Endothelial cell (in vitro differentiated cells): ENCODE results near the gene DHRS11. TPM values are rescaled to one million over a fixed set of nuclear protein-coding genes. Genes with fewer than 3 reads are reported as not detected.

Source experiments
- DNase-seq: peaks from one replicate; pipeline ENCODE4 v3.0.0; 2021; ENCODE audit warnings: low spot score
- H3K27ac Mint-ChIP-seq: one replicate; pipeline ENCODE4 v1.8.0; 2021; ENCODE audit warnings: mixed read lengths, inconsistent platforms; ENCODE audit not compliant: unreplicated experiment
- H3K27me3 Mint-ChIP-seq: one replicate; pipeline ENCODE4 v1.8.0; 2021; ENCODE audit warnings: mild to moderate bottlenecking, moderate library complexity, mixed read lengths, inconsistent platforms; ENCODE audit not compliant: unreplicated experiment
- H3K36me3 Mint-ChIP-seq: one replicate; pipeline ENCODE4 v1.8.0; 2021; ENCODE audit warnings: mild to moderate bottlenecking, low read depth, mixed read lengths, inconsistent platforms; ENCODE audit not compliant: unreplicated experiment
- H3K4me1 Mint-ChIP-seq: one replicate; pipeline ENCODE4 v1.8.0; 2021; ENCODE audit warnings: mild to moderate bottlenecking, mixed read lengths, inconsistent platforms; ENCODE audit not compliant: unreplicated experiment
- H3K4me3 Mint-ChIP-seq: one replicate; pipeline ENCODE4 v1.8.0; 2021; ENCODE audit warnings: mild to moderate bottlenecking, mixed read lengths, inconsistent platforms; ENCODE audit not compliant: unreplicated experiment
- H3K9me3 Mint-ChIP-seq: one replicate; pipeline ENCODE4 v1.8.0; 2021; ENCODE audit warnings: mixed read lengths, inconsistent platforms; ENCODE audit not compliant: unreplicated experiment
- CTCF ChIP-seq: fragments of 200-600 bp; sonication (generic); IDR thresholded peaks from one replicate; pipeline ENCODE4 v1.5.0; 2021; ENCODE audit warnings: antibody characterized with exemption; ENCODE audit not compliant: unreplicated experiment
- total RNA-seq: library from RNA; stranded (reverse); fragmentation: NEBNext Ultra II Directional; extraction: Animal tissue kit (Norgen Biotek cat#: 25700); gene quantifications from one replicate; pipeline ENCODE4 v1.2.1, GENCODE V29; 2021; ENCODE audit not compliant: unreplicated experiment

The DHRS11 gene
- total RNA-seq, 1 donor from 2014 or later, result 3.9 TPM

GRCh38 chr17:36629252-36629847 is 37.7 kb downstream of the DHRS11 start:
- Mint-ChIP-seq H3K27me3 (peaks cover 7% of the 10 kb centered on the region), H3K4me1 (peaks cover 28% of the 10 kb centered on the region), H3K36me3 (no peaks in the 10 kb centered on the region), H3K9me3 (no peaks in the 10 kb centered on the region), H3K27ac (no peak overlapping the region), H3K4me3 (no peak overlapping the region)
- TF ChIP-seq CTCF, result peak; percentile 99
- DNase-seq, result peak; percentile 93

GRCh38 chr17:36629970-36630502 is 38.4 kb downstream of the DHRS11 start:
- TF ChIP-seq CTCF, result no peak
- Mint-ChIP-seq H3K36me3 (no peaks in the 10 kb centered on the region), H3K27ac (no peak overlapping the region), H3K27me3 (peaks cover 7% of the 10 kb centered on the region), H3K9me3 (no peaks in the 10 kb centered on the region), H3K4me3 (no peak overlapping the region), H3K4me1 (peaks cover 29% of the 10 kb centered on the region)
- DNase-seq, result no peak

- no peak overlapping the region for H3K4me3 Mint-ChIP-seq
- DNase-seq, result no peak
- no peak overlapping the region for H3K27ac Mint-ChIP-seq
- peaks cover 9% of the 10 kb centered on the region for H3K27me3 Mint-ChIP-seq
- H3K4me1 Mint-ChIP-seq, result peaks cover 34% of the 10 kb centered on the region
- TF ChIP-seq CTCF, result no peak
- no peaks in the 10 kb centered on the region for H3K36me3 Mint-ChIP-seq
- no peaks in the 10 kb centered on the region for H3K9me3 Mint-ChIP-seq
These were observed 39.3 kb downstream of the DHRS11 start for GRCh38 chr17:36631022-36631421.

- Mint-ChIP-seq H3K36me3 (no peaks in the 10 kb centered on the region), H3K27me3 (peaks cover 11% of the 10 kb centered on the region), H3K4me3 (no peak overlapping the region), H3K27ac (peak overlapping the region; percentile 44), H3K4me1 (peaks cover 34% of the 10 kb centered on the region), H3K9me3 (no peaks in the 10 kb centered on the region)
- no peak for TF ChIP-seq CTCF
- DNase-seq, result no peak
These were observed 41.5 kb downstream of the DHRS11 start for GRCh38 chr17:36632916-36633771.

GRCh38 chr17:36640346-36640745 is 48.7 kb downstream of the DHRS11 start:
- Mint-ChIP-seq H3K4me1 (peaks cover 11% of the 10 kb centered on the region), H3K27me3 (peaks cover 14% of the 10 kb centered on the region), H3K9me3 (no peaks in the 10 kb centered on the region), H3K27ac (no peak overlapping the region), H3K36me3 (peaks cover 4% of the 10 kb centered on the region), H3K4me3 (no peak overlapping the region)
- no peak for DNase-seq
- no peak for TF ChIP-seq CTCF
